Measurements from ENCODE around the gene ECEL1.
"Not testable (repeated sequence)": the region's sequence is repeated elsewhere in the genome, so short reads cannot be mapped to it uniquely, and the experiment has no call there.

Gene ECEL1

GRCh38 chr2:232441147-232441651, 46.4 kb downstream of the ECEL1 start:
- DNase-seq (ENCODE audit: low read depth) = no peak

- DNase-seq (ENCODE audit: low read depth) = not testable (repeated sequence)
Measured at GRCh38 chr2:232440220-232441018, 47.2 kb downstream of the ECEL1 start.

- DNase-seq (ENCODE audit: low read depth) = no peak
Measured at GRCh38 chr2:232439758-232440135, 47.9 kb downstream of the ECEL1 start.

GRCh38 chr2:232438951-232439757, 48.5 kb downstream of the ECEL1 start:
- DNase-seq (ENCODE audit: low read depth) = no peak

- no peak for DNase-seq (ENCODE audit: low read depth)
Measured at GRCh38 chr2:232438091-232438490, 49.5 kb downstream of the ECEL1 start.

GRCh38 chr2:232437195-232437571, 50.5 kb downstream of the ECEL1 start:
- no peak for DNase-seq (ENCODE audit: low read depth)

GRCh38 chr2:232436381-232437194, 51.0 kb downstream of the ECEL1 start:
- DNase-seq (ENCODE audit: low read depth) = no peak

GRCh38 chr2:232435805-232436204, 51.8 kb downstream of the ECEL1 start:
- DNase-seq (ENCODE audit: low read depth) = no peak

- DNase-seq (ENCODE audit: low read depth) = no peak
Measured at GRCh38 chr2:232435375-232435648, 52.3 kb downstream of the ECEL1 start.

- no peak for DNase-seq (ENCODE audit: low read depth)
Measured at GRCh38 chr2:232434563-232435374, 52.9 kb downstream of the ECEL1 start.

GRCh38 chr2:232434091-232434490, 53.5 kb downstream of the ECEL1 start:
- no peak for DNase-seq (ENCODE audit: low read depth)

- not testable (repeated sequence) for DNase-seq (ENCODE audit: low read depth)
Measured at GRCh38 chr2:232433622-232434021, 54.0 kb downstream of the ECEL1 start.

GRCh38 chr2:232432598-232433184, 54.9 kb downstream of the ECEL1 start:
- DNase-seq (ENCODE audit: low read depth) = no peak

- no peak for DNase-seq (ENCODE audit: low read depth)
Measured at GRCh38 chr2:232431705-232432590, 55.7 kb downstream of the ECEL1 start.
